HEK293 (cell line): ENCODE data around the gene MKLN1.

Experiments
- CTCF ChIA-PET: fragments of 350-600 bp; formaldehyde crosslinking; extraction: SDS; loops from one replicate; lab custom pipeline; 2021; ENCODE audit warnings: antibody characterized with exemption; lab: Yijun Ruan, JAX
- POLR2A ChIA-PET: fragments of 300-600 bp; formaldehyde crosslinking; extraction: SDS; loops from one replicate; lab custom pipeline; 2020; ENCODE audit warnings: antibody characterized with exemption, inconsistent platforms; lab: Yijun Ruan, JAX
- H3K27ac ChIP-seq: fragments of 200-500 bp; sonication (Bioruptor generic); 2 replicates; pipeline ENCODE4 v1.5.1; 2014; ENCODE audit warnings: low read depth, low read length, control low read depth, inconsistent platforms; ENCODE audit errors: extremely low read depth
- H3K36me3 ChIP-seq, 2 experiments: fragments of 200-500 bp in 1 of 2; sonication (Bioruptor generic) in 1 of 2; 1 replicate in 1 of 2; 2 replicates in 1 of 2; pipeline ENCODE4 v1.5.1; 2014 to 2017; ENCODE audit warnings: inconsistent platforms in 2 of 2, low read length in 2 of 2; ENCODE audit not compliant: control insufficient read depth in 2 of 2, insufficient read depth in 1 of 2
- H3K4me1 ChIP-seq: fragments of 200-500 bp; sonication (Bioruptor generic); 2 replicates; pipeline ENCODE4 v1.5.1; 2014; ENCODE audit warnings: mild to moderate bottlenecking, low read length, inconsistent platforms; ENCODE audit not compliant: control insufficient read depth, insufficient read depth
- H3K4me3 ChIP-seq: 2 replicates; pipeline ENCODE4 v1.5.1; 2011; ENCODE audit warnings: low read depth, mild to moderate bottlenecking, control low read depth, low read length, moderate library complexity
- H3K9me3 ChIP-seq: fragments of 200-500 bp; sonication (Bioruptor generic); 2 replicates; pipeline ENCODE4 v1.5.1; 2014; ENCODE audit warnings: low read depth, low read length, inconsistent platforms; ENCODE audit not compliant: control insufficient read depth, insufficient read depth
- CTCF ChIP-seq: fragments of 450-650 bp; formaldehyde crosslinking; IDR thresholded peaks from 2 replicates; pipeline ENCODE4 v1.5.1; 2016; ENCODE audit warnings: missing biosample characterization, missing genetic modification characterization
- GLIS1 ChIP-seq: fragments of 450-650 bp; formaldehyde crosslinking; IDR thresholded peaks from 2 replicates; pipeline ENCODE4 v1.5.1; 2016; ENCODE audit warnings: missing biosample characterization, missing genetic modification characterization
- GLIS2 ChIP-seq: fragments of 450-650 bp; formaldehyde crosslinking; IDR thresholded peaks from 2 replicates; pipeline ENCODE4 v1.5.1; 2016; ENCODE audit warnings: missing biosample characterization, missing genetic modification characterization
- KLF9 ChIP-seq: fragments of 450-650 bp; formaldehyde crosslinking; IDR thresholded peaks from 2 replicates; pipeline ENCODE4 v1.5.1; 2016; ENCODE audit warnings: missing biosample characterization, missing genetic modification characterization, low read depth
- WT1 ChIP-seq: fragments of 450-650 bp; formaldehyde crosslinking; IDR thresholded peaks from 2 replicates; pipeline ENCODE4 v1.5.1; 2016; ENCODE audit warnings: missing biosample characterization, missing genetic modification characterization
- ZBTB44 ChIP-seq: fragments of 450-650 bp; IDR thresholded peaks from 2 replicates; pipeline ENCODE4 v1.5.1; 2018; ENCODE audit warnings: missing biosample characterization, mild to moderate bottlenecking, missing genetic modification characterization
- ZBTB48 ChIP-seq: fragments of 450-650 bp; formaldehyde crosslinking; IDR thresholded peaks from 2 replicates; pipeline ENCODE4 v1.5.1; 2016; ENCODE audit warnings: missing biosample characterization, missing genetic modification characterization
- ZFP3 ChIP-seq: fragments of 450-650 bp; formaldehyde crosslinking; IDR thresholded peaks from 2 replicates; pipeline ENCODE4 v1.5.1; 2016; ENCODE audit warnings: low read depth, missing biosample characterization, missing genetic modification characterization
- ZNF175 ChIP-seq: fragments of 450-650 bp; formaldehyde crosslinking; IDR thresholded peaks from 2 replicates; pipeline ENCODE4 v1.5.1; 2016; ENCODE audit warnings: missing biosample characterization, missing genetic modification characterization
- ZNF26 ChIP-seq: fragments of 450-650 bp; formaldehyde crosslinking; IDR thresholded peaks from 2 replicates; pipeline ENCODE4 v1.5.1; 2016; ENCODE audit warnings: missing biosample characterization, missing genetic modification characterization
- ZNF311 ChIP-seq: fragments of 450-650 bp; formaldehyde crosslinking; IDR thresholded peaks from 2 replicates; pipeline ENCODE4 v1.5.1; 2017; ENCODE audit warnings: missing biosample characterization, missing genetic modification characterization, borderline replicate concordance
- ZNF335 ChIP-seq: fragments of 450-650 bp; formaldehyde crosslinking; conservative IDR thresholded peaks from 2 replicates; pipeline ENCODE4 v1.5.1; 2016; ENCODE audit warnings: missing biosample characterization, missing genetic modification characterization
- ZNF350 ChIP-seq: fragments of 450-650 bp; formaldehyde crosslinking; IDR thresholded peaks from 2 replicates; pipeline ENCODE4 v1.5.0; 2017; ENCODE audit warnings: missing biosample characterization, mild to moderate bottlenecking, missing genetic modification characterization
- ZNF571 ChIP-seq: fragments of 450-650 bp; formaldehyde crosslinking; IDR thresholded peaks from 2 replicates; pipeline ENCODE4 v1.5.0; 2017; ENCODE audit warnings: missing biosample characterization, missing genetic modification characterization
- ZNF621 ChIP-seq: fragments of 450-650 bp; formaldehyde crosslinking; IDR thresholded peaks from 2 replicates; pipeline ENCODE4 v1.5.1; 2017; ENCODE audit warnings: missing biosample characterization, missing genetic modification characterization
- ZNF624 ChIP-seq: fragments of 450-650 bp; formaldehyde crosslinking; IDR thresholded peaks from 2 replicates; pipeline ENCODE4 v1.5.1; 2017; ENCODE audit warnings: missing biosample characterization, missing genetic modification characterization
- ZNF660 ChIP-seq: fragments of 450-650 bp; IDR thresholded peaks from 2 replicates; pipeline ENCODE4 v1.5.1; 2018; ENCODE audit warnings: missing biosample characterization, mild to moderate bottlenecking, missing genetic modification characterization
- ZSCAN5A ChIP-seq: fragments of 450-650 bp; formaldehyde crosslinking; IDR thresholded peaks from 2 replicates; pipeline ENCODE4 v1.5.1; 2016; ENCODE audit warnings: missing biosample characterization, missing genetic modification characterization

The MKLN1 gene

GRCh38 chr7:131336956-131337355, 9.3 kb downstream of the MKLN1 start (continued):
- no peak for TF ChIP-seq ZNF26 (tag by site-specific recombination)
- TF ChIP-seq ZNF311 (tag by site-specific recombination): no peak
- no peak for TF ChIP-seq WT1 (tag by site-specific recombination)
- TF ChIP-seq ZNF660 (tag by site-specific recombination): no peak
- TF ChIP-seq ZNF335 (tag by site-specific recombination): no peak
- 0 out of 2 replicates have a peak, but pooled peaks have one; percentile 49 for TF ChIP-seq ZNF350 (tag by site-specific recombination)
- TF ChIP-seq ZSCAN5A (tag by site-specific recombination): no peak
- no peak for TF ChIP-seq ZBTB48
- TF ChIP-seq ZNF624 (tag by site-specific recombination): no peak
- no peak for TF ChIP-seq CTCF (tag by site-specific recombination)
- no peak for TF ChIP-seq GLIS1 (tag by site-specific recombination)

- H3K4me1 ChIP-seq: no peaks in the 10 kb centered on the region
- H3K27ac ChIP-seq: no peak overlapping the region
- H3K9me3 ChIP-seq: no peaks in the 10 kb centered on the region
- no peak overlapping the region for H3K4me3 ChIP-seq
- POLR2A ChIA-PET: interaction anchor here (0.6 kb wide), 2 partner anchors 232 to 1513 kb away, joined by 3 read pairs; no protein-coding TSS in a partner anchor
- CTCF ChIA-PET: interaction anchor here (0.6 kb wide), 1 partner anchor 15 kb away, joined by 3 read pairs; no protein-coding TSS in a partner anchor
- no peak for TF ChIP-seq ZNF571
- no peak for TF ChIP-seq ZNF175 (tag by site-specific recombination)
- no peak for TF ChIP-seq ZBTB44 (tag by site-specific recombination)
- no peak for TF ChIP-seq ZNF621 (tag by site-specific recombination)
- TF ChIP-seq ZSCAN5A (tag by site-specific recombination): no peak
- no peak for TF ChIP-seq ZFP3
- TF ChIP-seq KLF9: no peak
- no peak for TF ChIP-seq GLIS2 (tag by site-specific recombination)
- no peaks in the 10 kb centered on the region for H3K36me3 ChIP-seq
These were observed 10.5 kb downstream of the MKLN1 start for GRCh38 chr7:131338173-131338572.
